Mesenchymal stem cell (in vitro differentiated cells and primary cell): ENCODE data around the gene PRR5.
"Not testable (repeated sequence)": the region's sequence is repeated elsewhere in the genome, so short reads cannot be mapped to it uniquely, and the experiment has no call there.

Experiments used
- DNase-seq: peaks from one replicate; pipeline ENCODE4 v3.0.0-alpha.2; 2013
- H2AFZ ChIP-seq: one replicate; pipeline ENCODE4 v1.6.1; 2013; ENCODE audit warnings: low read depth, mild to moderate bottlenecking, control low read depth, inconsistent platforms, low read length, moderate library complexity
- H2AK5ac ChIP-seq: 2 replicates; pipeline ENCODE4 v1.6.1; 2013; ENCODE audit warnings: low read length, moderate library complexity, mild to moderate bottlenecking, inconsistent platforms; ENCODE audit not compliant: severe bottlenecking
- H2BK120ac ChIP-seq: one replicate; pipeline ENCODE4 v1.6.1; 2013; ENCODE audit warnings: low read depth, mild to moderate bottlenecking, inconsistent platforms, low read length, moderate library complexity
- H2BK12ac ChIP-seq, 2 experiments: one replicate each; pipeline ENCODE4 v1.6.1; 2013; ENCODE audit warnings: inconsistent platforms in 2 of 2, low read length in 2 of 2, mild to moderate bottlenecking in 2 of 2, moderate library complexity in 2 of 2, control low read depth in 1 of 2
- H2BK15ac ChIP-seq: one replicate; pipeline ENCODE4 v1.6.1; 2013; ENCODE audit warnings: mild to moderate bottlenecking, low read depth, inconsistent platforms; ENCODE audit not compliant: poor library complexity, severe bottlenecking
- H2BK5ac ChIP-seq: 2 replicates; pipeline ENCODE4 v1.6.1; 2013; ENCODE audit warnings: low read depth, mild to moderate bottlenecking, low read length, control low read depth, inconsistent platforms; ENCODE audit not compliant: poor library complexity, severe bottlenecking
- H3K14ac ChIP-seq, 2 experiments: one replicate each; pipeline ENCODE4 v1.6.1; 2013; ENCODE audit warnings: inconsistent platforms in 2 of 2, low read length in 2 of 2, control low read depth in 1 of 2, mild to moderate bottlenecking in 1 of 2, moderate library complexity in 1 of 2
- H3K18ac ChIP-seq, 2 experiments: one replicate each; pipeline ENCODE4 v1.6.1; 2013; ENCODE audit warnings: inconsistent platforms in 2 of 2, low read length in 2 of 2, control low read depth in 1 of 2, low read depth in 1 of 2, mild to moderate bottlenecking in 1 of 2
- H3K23ac ChIP-seq, 2 experiments: one replicate each; pipeline ENCODE4 v1.6.1; 2013; ENCODE audit warnings: inconsistent platforms in 2 of 2, low read length in 2 of 2, mild to moderate bottlenecking in 2 of 2, moderate library complexity in 2 of 2, control low read depth in 1 of 2
- H3K27ac ChIP-seq: 2 replicates; pipeline ENCODE4 v1.5.1; 2013; ENCODE audit warnings: mild to moderate bottlenecking, moderate library complexity, low read length, control low read depth, inconsistent platforms; ENCODE audit not compliant: poor library complexity, severe bottlenecking
- H3K27me3 ChIP-seq, 2 experiments: 2 replicates each; pipeline versions ENCODE4 v1.6.1 to v1.7.0; 2013; ENCODE audit warnings: low read length in 2 of 2, mild to moderate bottlenecking in 2 of 2, moderate library complexity in 2 of 2, control low read depth in 1 of 2, inconsistent platforms in 1 of 2; ENCODE audit not compliant: control insufficient read depth in 1 of 2, insufficient read depth in 1 of 2
- H3K36me3 ChIP-seq, 2 experiments: 2 replicates each; pipeline versions ENCODE4 v1.6.1 to v1.7.0; 2013; ENCODE audit warnings: low read length in 2 of 2, control low read depth in 1 of 2, inconsistent platforms in 1 of 2, low read depth in 1 of 2, mild to moderate bottlenecking in 1 of 2; ENCODE audit not compliant: insufficient read depth in 2 of 2, control insufficient read depth in 1 of 2
- H3K4ac ChIP-seq, 2 experiments: one replicate each; pipeline ENCODE4 v1.6.1; 2013; ENCODE audit warnings: inconsistent platforms in 2 of 2, low read length in 2 of 2, mild to moderate bottlenecking in 2 of 2, moderate library complexity in 2 of 2, control low read depth in 1 of 2, low read depth in 1 of 2
- H3K4me1 ChIP-seq: 2 replicates; pipeline ENCODE4 v1.6.1; 2013; ENCODE audit warnings: low read depth, low read length, control low read depth; ENCODE audit not compliant: control insufficient read depth, insufficient read depth
- H3K4me2 ChIP-seq: 2 replicates; pipeline ENCODE4 v1.6.1; 2013; ENCODE audit warnings: low read length, mild to moderate bottlenecking, inconsistent platforms; ENCODE audit not compliant: poor library complexity, severe bottlenecking
- H3K4me3 ChIP-seq, 2 experiments: 2 replicates each; pipeline versions ENCODE4 v1.5.1 to v1.7.0; 2013; ENCODE audit warnings: low read length in 2 of 2, mild to moderate bottlenecking in 2 of 2, control low read depth in 1 of 2, low read depth in 1 of 2; ENCODE audit not compliant: insufficient read depth in 1 of 2
- H3K79me1 ChIP-seq: replicated peaks from 2 replicates; pipeline ENCODE4 v1.6.1; 2013; ENCODE audit warnings: mild to moderate bottlenecking, control low read depth, low read length, inconsistent platforms; ENCODE audit not compliant: poor library complexity, severe bottlenecking
- H3K9ac ChIP-seq: 2 replicates; pipeline ENCODE4 v1.7.0; 2013; ENCODE audit warnings: mild to moderate bottlenecking, low read length, moderate library complexity
- H3K9me3 ChIP-seq: 2 replicates; pipeline ENCODE4 v1.7.0; 2013; ENCODE audit warnings: mild to moderate bottlenecking, low read length; ENCODE audit not compliant: control insufficient read depth
- H4K8ac ChIP-seq: one replicate; pipeline ENCODE4 v1.6.1; 2013; ENCODE audit warnings: inconsistent platforms, mild to moderate bottlenecking, low read length, moderate library complexity
- H4K91ac ChIP-seq: one replicate; pipeline ENCODE4 v1.6.1; 2013; ENCODE audit warnings: mild to moderate bottlenecking, low read length, inconsistent platforms
- WGBS: methylation state at CpG from one replicate; pipeline ENCODE4 v1.1.7; 2013; ENCODE audit warnings: mixed read lengths; 5-methylcytosine and 5-hydroxymethylcytosine counted together

PRR5 gene

GRCh38 chr22:44677871-44678555 lies 24.0 kb upstream of the PRR5 start:
- Histone ChIP-seq H3K18ac (no peak overlapping the region), H2BK12ac (no peak overlapping the region), H3K9me3 (no peaks in the 10 kb centered on the region), H4K8ac (no peak overlapping the region), H3K4me1 (peaks cover 45% of the 10 kb centered on the region), H2AFZ (no peak overlapping the region), H2BK120ac (no peak overlapping the region), H3K27me3 (no peaks in the 10 kb centered on the region), H3K23ac (no peak overlapping the region), H3K9ac (no peak overlapping the region), H4K91ac (no peak overlapping the region), H2AK5ac (peak overlapping the region; percentile 29), H2BK5ac (no peak overlapping the region), H3K36me3 (no peaks in the 10 kb centered on the region), H2BK15ac (no peak overlapping the region), H3K27ac (no peak overlapping the region), H3K4ac (no peak overlapping the region), H3K79me1 (peaks cover under 1% of the 10 kb centered on the region), H3K14ac (no peak overlapping the region), H3K4me2 (no peak overlapping the region), H3K4me3 (no peak overlapping the region)
- WGBS = 94% methylated on average over 14 of the region's 18 CpGs
- no peak for DNase-seq

DNA sequence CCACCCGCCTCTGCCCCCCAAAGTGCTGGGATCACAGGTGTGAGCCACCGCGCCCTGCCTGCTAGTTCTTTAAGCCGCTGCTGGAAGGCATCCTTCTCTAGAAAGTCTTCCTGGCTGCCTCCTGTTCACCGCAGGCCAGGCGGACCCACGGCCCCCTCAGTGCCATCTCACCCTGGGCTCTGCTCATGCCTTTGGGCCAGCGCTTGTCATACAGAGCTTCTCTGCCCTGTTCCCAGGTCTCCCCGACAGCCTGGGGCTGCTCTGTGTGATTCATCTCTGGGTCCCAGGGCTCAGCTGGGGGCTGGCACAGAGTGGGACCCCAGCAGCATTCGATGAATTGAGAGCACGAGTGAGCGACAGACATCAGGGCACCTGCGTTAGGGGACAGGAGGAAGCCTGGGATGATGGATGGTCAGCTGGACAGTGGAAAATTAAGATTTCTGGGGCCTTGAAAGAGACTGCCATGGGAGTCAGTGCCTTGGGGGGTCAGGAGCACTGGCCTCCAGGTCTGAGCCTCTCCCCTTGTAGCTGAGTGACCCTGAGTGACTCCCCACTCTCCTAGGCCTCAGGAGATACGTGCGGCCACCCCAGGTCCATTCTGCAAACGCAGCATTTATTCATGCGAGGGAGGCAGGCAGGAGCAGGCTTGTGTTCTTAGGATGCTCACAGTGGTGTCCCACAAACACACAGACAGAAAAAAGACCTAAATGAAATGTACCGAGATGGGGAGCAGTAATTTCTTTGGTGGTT lies 23.3 kb upstream of the PRR5 start:
- no peak overlapping the region for H2BK15ac ChIP-seq
- H2BK5ac ChIP-seq = no peak overlapping the region
- H3K4me1 ChIP-seq = peaks cover 45% of the 10 kb centered on the region
- no peak overlapping the region for H4K91ac ChIP-seq
- no peak overlapping the region for H3K18ac ChIP-seq
- peak overlapping the region in 1 of 2 experiments; percentile 15 for H3K4ac ChIP-seq
- H3K79me1 ChIP-seq = no peaks in the 10 kb centered on the region
- H3K36me3 ChIP-seq = no peaks in the 10 kb centered on the region
- no peak for DNase-seq
- H3K14ac ChIP-seq = no peak overlapping the region
- WGBS = 89% methylated on average over 18 of the region's 18 CpGs
- H3K23ac ChIP-seq = no peak overlapping the region
- peak overlapping the region; percentile 6 for H3K27ac ChIP-seq
- H4K8ac ChIP-seq = no peak overlapping the region
- no peaks in the 10 kb centered on the region for H3K27me3 ChIP-seq
- H2BK120ac ChIP-seq = no peak overlapping the region
- no peaks in the 10 kb centered on the region for H3K9me3 ChIP-seq
- H3K4me3 ChIP-seq = no peak overlapping the region
- H2AK5ac ChIP-seq = peak overlapping the region; percentile 33
- H2AFZ ChIP-seq = no peak overlapping the region
- no peak overlapping the region for H3K9ac ChIP-seq
- H3K4me2 ChIP-seq = peak overlapping the region; percentile 13
- no peak overlapping the region for H2BK12ac ChIP-seq

DNA sequence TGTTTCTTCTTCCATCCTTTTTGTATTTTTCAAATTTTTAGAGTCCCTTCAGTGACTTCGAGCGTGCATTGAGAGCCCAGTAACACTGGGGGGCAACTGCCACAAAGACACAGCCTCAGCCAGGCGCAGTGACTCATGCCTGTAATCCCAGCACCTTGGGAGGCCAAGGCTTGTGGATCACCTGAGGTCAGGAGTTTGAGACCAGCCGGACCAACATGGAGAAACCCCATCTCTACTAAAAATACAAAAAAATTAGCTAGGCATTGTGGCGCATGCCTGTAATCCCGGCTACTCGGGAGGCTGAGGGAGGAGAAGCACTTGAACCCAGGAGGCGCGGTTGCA lies 22.7 kb upstream of the PRR5 start:
- H3K18ac ChIP-seq, H3K23ac ChIP-seq, H3K4me2 ChIP-seq, DNase-seq, H4K8ac ChIP-seq, H4K91ac ChIP-seq, H2AFZ ChIP-seq, H3K36me3 ChIP-seq, H3K27ac ChIP-seq, H2AK5ac ChIP-seq, H3K4ac ChIP-seq, H3K14ac ChIP-seq, H3K79me1 ChIP-seq, H3K9ac ChIP-seq, H3K4me3 ChIP-seq, H3K9me3 ChIP-seq, H2BK15ac ChIP-seq, H2BK5ac ChIP-seq, H2BK120ac ChIP-seq, H3K27me3 ChIP-seq, H2BK12ac ChIP-seq: not testable (repeated sequence)
- WGBS = 95% methylated on average over 9 of the region's 9 CpGs
- H3K4me1 ChIP-seq = peaks cover 46% of the 10 kb centered on the region

GRCh38 chr22:44680058-44680457 lies 21.9 kb upstream of the PRR5 start:
- Histone ChIP-seq H3K9ac (no peak overlapping the region), H3K4me3 (no peak overlapping the region), H2BK12ac (no peak overlapping the region), H3K14ac (no peak overlapping the region), H3K4ac (no peak overlapping the region), H4K8ac (no peak overlapping the region), H2BK15ac (no peak overlapping the region), H3K27me3 (no peaks in the 10 kb centered on the region), H3K23ac (no peak overlapping the region), H2AFZ (no peak overlapping the region), H3K4me2 (no peak overlapping the region), H4K91ac (no peak overlapping the region), H2AK5ac (no peak overlapping the region), H3K27ac (no peak overlapping the region), H3K79me1 (no peaks in the 10 kb centered on the region), H3K9me3 (no peaks in the 10 kb centered on the region), H3K36me3 (no peaks in the 10 kb centered on the region), H2BK120ac (no peak overlapping the region), H2BK5ac (no peak overlapping the region), H3K4me1 (peaks cover 52% of the 10 kb centered on the region), H3K18ac (no peak overlapping the region)
- no peak for DNase-seq
- WGBS = 73% methylated on average over 4 of the region's 5 CpGs
